HFF-Myc (cell line): ENCODE results near the gene IL17A.

Experiments used
- DNase-seq: peaks from one replicate; pipeline ENCODE4 v3.0.0-alpha.2; 2011; ENCODE audit warnings: low read depth; ENCODE audit errors: extremely low read depth
- H3K4me3 ChIP-seq: replicated peaks from 2 replicates; pipeline ENCODE4 v1.5.1; 2011; ENCODE audit warnings: low read depth, mild to moderate bottlenecking, control low read depth, low read length
- CTCF ChIP-seq: IDR thresholded peaks from 2 replicates; pipeline ENCODE4 v1.5.1; 2012; ENCODE audit warnings: mild to moderate bottlenecking, low read depth, low read length, control low read depth; ENCODE audit errors: missing control alignments

IL17A gene

GRCh38 chr6:52144196-52145076, 41.7 kb upstream of the IL17A start:
- TF ChIP-seq CTCF: no peak
- no peak overlapping the region for H3K4me3 ChIP-seq
- no peak for DNase-seq

- no peak overlapping the region for H3K4me3 ChIP-seq
- no peak for TF ChIP-seq CTCF
- DNase-seq: no peak
These were observed 39.2 kb upstream of the IL17A start for GRCh38 chr6:52146851-52147445.

- DNase-seq: no peak
- no peak for TF ChIP-seq CTCF
- no peak overlapping the region for H3K4me3 ChIP-seq
These were observed 37.1 kb upstream of the IL17A start for GRCh38 chr6:52149076-52149475.

- no peak for DNase-seq
- TF ChIP-seq CTCF: no peak
- no peak overlapping the region for H3K4me3 ChIP-seq
These were observed 36.2 kb upstream of the IL17A start for GRCh38 chr6:52149949-52150348.

GRCh38 chr6:52152070-52152423, 34.1 kb upstream of the IL17A start:
- no peak for DNase-seq
- H3K4me3 ChIP-seq: no peak overlapping the region
- no peak for TF ChIP-seq CTCF

GRCh38 chr6:52152711-52153160, 33.4 kb upstream of the IL17A start:
- no peak for TF ChIP-seq CTCF
- H3K4me3 ChIP-seq: no peak overlapping the region
- no peak for DNase-seq
